HG03175 (cell line): Measurements from ENCODE around the gene FAM107B.
"Not testable (repeated sequence)": the region's sequence is repeated elsewhere in the genome, so short reads cannot be mapped to it uniquely, and the experiment has no call there.

Source experiments
- ATAC-seq: cut with Tn5 transposase; IDR thresholded peaks from one replicate; pipeline ENCODE4 v1.9.1; 2021; ENCODE audit warnings: mild to moderate bottlenecking, moderate library complexity; ENCODE audit not compliant: unreplicated experiment

Gene FAM107B

GRCh38 chr10:14639637-14640036 lies 135.1 kb downstream of the FAM107B start:
- ATAC-seq = no peak

- ATAC-seq = no peak
Observed at GRCh38 chr10:14635043-14635710, 139.5 kb downstream of the FAM107B start.

- not testable (repeated sequence) for ATAC-seq
Observed at GRCh38 chr10:14634572-14634971, 140.1 kb downstream of the FAM107B start.

GRCh38 chr10:14625765-14626525 lies 148.8 kb downstream of the FAM107B start:
- ATAC-seq = no peak

GRCh38 chr10:14625192-14625631 lies 149.5 kb downstream of the FAM107B start:
- no peak for ATAC-seq

GRCh38 chr10:14624600-14624999 lies 150.1 kb downstream of the FAM107B start:
- no peak for ATAC-seq

- no peak for ATAC-seq
Observed at GRCh38 chr10:14623931-14624330, 150.8 kb downstream of the FAM107B start.

- no peak for ATAC-seq
Observed at GRCh38 chr10:14621037-14621436, 153.7 kb downstream of the FAM107B start.

GRCh38 chr10:14618674-14619073 lies 156.0 kb downstream of the FAM107B start:
- no peak for ATAC-seq

GRCh38 chr10:14617852-14618251 lies 156.8 kb downstream of the FAM107B start:
- no peak for ATAC-seq

- no peak for ATAC-seq
Observed at GRCh38 chr10:14616955-14617730, 157.6 kb downstream of the FAM107B start.

GRCh38 chr10:14616465-14616864 lies 158.2 kb downstream of the FAM107B start:
- no peak for ATAC-seq

GRCh38 chr10:14613588-14613920 lies 161.1 kb downstream of the FAM107B start:
- ATAC-seq = no peak

- no peak for ATAC-seq
Observed at GRCh38 chr10:14612873-14613587, 161.7 kb downstream of the FAM107B start.

GRCh38 chr10:14611968-14612693 lies 162.6 kb downstream of the FAM107B start:
- peak; percentile 65 for ATAC-seq

- ATAC-seq = no peak
Observed at GRCh38 chr10:14609178-14609577, 165.5 kb downstream of the FAM107B start.

GRCh38 chr10:14608381-14609001 lies 166.2 kb downstream of the FAM107B start:
- ATAC-seq = peak; percentile 45

GRCh38 chr10:14606633-14607032 lies 168.1 kb downstream of the FAM107B start:
- ATAC-seq = no peak

GRCh38 chr10:14605231-14605925 lies 169.3 kb downstream of the FAM107B start:
- peak; percentile 37 for ATAC-seq
